Measurements from ENCODE around the gene SEPTIN6. TPM values are rescaled to one million over a fixed set of nuclear protein-coding genes. Genes with fewer than 3 reads are reported as not detected.

Gene SEPTIN6
- total and polyA plus RNA-seq, 7 experiments from 2014 or later, result 151 to 315 (median 221) TPM

DNA sequence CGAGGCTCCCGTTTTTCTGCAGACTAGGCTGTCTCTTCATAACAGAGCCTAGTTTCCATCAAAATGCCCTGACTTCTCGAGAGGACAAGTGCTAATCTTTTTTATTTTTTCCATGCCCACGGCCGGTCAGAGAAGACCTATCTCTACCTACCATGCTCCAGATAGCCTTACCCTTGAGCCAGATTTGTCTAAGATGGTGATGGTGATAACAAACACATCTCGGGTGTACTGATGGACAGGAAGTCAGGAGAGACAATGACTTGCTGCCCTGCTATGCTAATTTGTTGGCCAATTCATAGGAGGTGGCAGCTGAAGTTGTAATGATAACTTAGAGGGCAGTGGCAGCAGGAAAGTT lies 44.6 kb downstream of the SEPTIN6 start:
- ATAC-seq (no peak), DNase-seq (no peak)
- Histone ChIP-seq H3K27ac (ENCODE audit: low read depth, low read length) (no peak overlapping the region), H3K27me3 (ENCODE audit: control insufficient read depth in 2 of 2, insufficient read depth in 2 of 2, low read length in 2 of 2) (no peaks in the 10 kb centered on the region), H3K36me3 (ENCODE audit: control insufficient read depth in 2 of 3, insufficient read depth in 3 of 3, low read length in 3 of 3) (peaks cover 0 to 76% (median 6%) of the 10 kb centered on the region in 3 experiments), H3K4me1 (ENCODE audit: control insufficient read depth in 2 of 2, insufficient read depth in 2 of 2, low read length in 2 of 2) (peaks cover 0 to 24% of the 10 kb centered on the region in 2 donors), H3K4me3 (ENCODE audit: low read length) (no peak overlapping the region), H3K9me3 (ENCODE audit: control insufficient read depth in 2 of 3, low read length in 3 of 3) (no peaks in the 10 kb centered on the region)
- Mint-ChIP-seq H3K36me3 (peaks cover 0 to 50% (median 18%) of the 10 kb centered on the region in 5 donors), H3K4me1 (peaks cover 0 to 32% (median 22%) of the 10 kb centered on the region in 7 donors), H3K27me3 (no peaks in the 10 kb centered on the region), H3K27ac (peak overlapping the region in 8 of 9 donors; percentile 31 to 82 (median 70)), H3K4me3 (peak overlapping the region in 1 of 10 donors; percentile 58), H3K9me3 (no peaks in the 10 kb centered on the region)
- intact Hi-C loops (cut with micrococcal nuclease), result loop anchor here in 1 of 2 donors (2.0 kb wide), 1 partner anchor 34 kb away; no protein-coding TSS in a partner anchor
- ChIA-PET POLR2A (interaction anchor here (0.7 to 1.6 kb wide), 2 partner anchors 45 to 124 kb away, joined by 3 to 5 read pairs; partner anchors contain the start of gene SEPTIN6), CTCF (interaction anchor here (1.3 kb wide), 1 partner anchor 80 kb away, joined by 8 read pairs; no protein-coding TSS in a partner anchor)

DNA sequence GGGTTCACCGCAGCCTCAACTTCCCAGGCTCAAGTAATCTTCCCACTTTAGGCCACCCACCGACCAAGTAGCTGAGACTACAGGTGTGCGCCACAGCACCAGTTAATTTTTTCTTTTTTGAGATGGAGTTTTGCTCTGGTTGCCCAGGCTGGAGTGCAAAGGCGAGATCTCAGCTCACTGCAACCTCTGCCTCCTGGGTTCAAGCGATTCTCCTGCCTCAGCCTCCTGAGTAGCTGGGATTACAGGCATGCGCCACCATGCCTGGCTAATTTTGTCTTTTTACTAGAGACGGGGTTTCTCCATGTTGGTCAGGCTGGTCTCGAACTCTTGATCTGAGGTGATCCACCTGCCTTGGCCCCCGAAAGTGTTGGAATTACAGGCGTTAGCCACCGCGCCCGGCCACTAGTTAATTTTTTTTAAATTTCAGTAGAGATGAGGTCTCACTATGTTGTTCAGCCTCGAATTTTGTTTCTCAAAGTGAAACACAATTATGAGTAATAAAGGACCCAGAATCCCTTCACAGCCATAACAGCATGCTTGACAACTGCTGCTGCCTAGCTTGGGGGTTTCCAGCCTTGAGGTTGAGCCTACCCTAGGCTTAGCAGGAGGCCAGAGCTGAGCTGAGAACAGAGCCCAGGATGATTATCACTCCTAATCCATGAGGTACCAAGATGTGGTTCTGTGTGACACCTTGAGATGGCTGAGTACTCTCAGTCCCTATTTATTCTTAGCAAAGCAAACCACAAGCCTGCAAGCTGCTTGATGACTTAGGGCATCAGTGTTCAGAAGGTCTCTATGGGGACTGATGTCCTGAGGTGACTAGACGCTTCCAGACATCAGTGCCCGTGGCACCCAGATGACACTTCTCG lies 45.2 kb downstream of the SEPTIN6 start:
- ATAC-seq, result peak; percentile 92
- H3K27ac Mint-ChIP-seq, result peak overlapping the region in 7 of 9 donors; percentile 38 to 82 (median 65)
- H3K36me3 Mint-ChIP-seq, result peaks cover 0 to 44% (median 14%) of the 10 kb centered on the region in 5 donors
- DNase-seq, result peak in 2 of 9 donors; percentile 39 to 57
- peak overlapping the region in 2 of 10 donors; percentile 6 to 58 for H3K4me3 Mint-ChIP-seq
- CTCF ChIA-PET, result interaction anchor here (1.3 kb wide), 1 partner anchor 81 kb away, joined by 8 read pairs; no protein-coding TSS in a partner anchor
- Histone ChIP-seq H3K36me3 (ENCODE audit: control insufficient read depth in 2 of 3, insufficient read depth in 3 of 3, low read length in 3 of 3) (peaks cover 0 to 76% (median 6%) of the 10 kb centered on the region in 3 experiments), H3K4me3 (ENCODE audit: low read length) (no peak overlapping the region), H3K27ac (ENCODE audit: low read depth, low read length) (peak overlapping the region; percentile 7), H3K9me3 (ENCODE audit: control insufficient read depth in 2 of 3, low read length in 3 of 3) (no peaks in the 10 kb centered on the region), H3K4me1 (ENCODE audit: control insufficient read depth in 2 of 2, insufficient read depth in 2 of 2, low read length in 2 of 2) (peaks cover 0 to 24% of the 10 kb centered on the region in 2 donors), H3K27me3 (ENCODE audit: control insufficient read depth in 2 of 2, insufficient read depth in 2 of 2, low read length in 2 of 2) (no peaks in the 10 kb centered on the region)
- H3K27me3 Mint-ChIP-seq, result no peaks in the 10 kb centered on the region
- H3K9me3 Mint-ChIP-seq, result no peaks in the 10 kb centered on the region
- POLR2A ChIA-PET, result interaction anchor here (0.6 to 1.6 kb wide), 4 partner anchors 31 to 125 kb away, joined by 3 to 5 read pairs (median 3); partner anchors contain the start of gene SEPTIN6
- intact Hi-C loops (cut with micrococcal nuclease), result loop anchor here in 1 of 2 donors (2.0 kb wide), 1 partner anchor 35 kb away; no protein-coding TSS in a partner anchor
- H3K4me1 Mint-ChIP-seq, result peaks cover 0 to 28% (median 22%) of the 10 kb centered on the region in 7 donors

DNA sequence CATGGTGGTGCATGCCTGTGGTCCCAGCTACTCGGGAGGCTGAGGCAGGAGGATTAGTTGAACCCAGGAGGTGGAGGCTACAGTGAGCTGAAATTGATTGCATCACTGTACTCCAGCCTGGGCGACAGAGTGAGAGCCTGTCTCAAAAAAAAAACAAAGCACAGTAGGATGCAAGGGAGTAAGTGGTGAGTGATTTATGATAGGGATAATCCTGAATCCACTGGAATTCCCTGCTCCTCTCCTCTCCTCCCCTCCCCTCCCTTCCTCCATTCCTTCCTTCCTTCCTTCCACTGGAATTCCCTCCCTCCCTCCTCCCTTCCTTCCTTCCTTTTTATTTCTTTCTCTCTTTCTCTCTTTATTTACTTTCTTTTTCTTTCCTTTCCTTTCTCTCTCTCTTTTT lies 45.9 kb downstream of the SEPTIN6 start:
- no peaks in the 10 kb centered on the region for H3K9me3 Mint-ChIP-seq
- ChIA-PET CTCF (no interaction called here), POLR2A (interaction anchor here (0.6 to 1.3 kb wide), 2 partner anchors 32 to 44 kb away, joined by 3 read pairs; no protein-coding TSS in a partner anchor)
- no peak overlapping the region for H3K4me3 Mint-ChIP-seq
- DNase-seq, result no peak
- Histone ChIP-seq H3K27ac (ENCODE audit: low read depth, low read length) (peak overlapping the region; percentile 35), H3K9me3 (ENCODE audit: control insufficient read depth in 2 of 3, low read length in 3 of 3) (no peaks in the 10 kb centered on the region), H3K4me1 (ENCODE audit: control insufficient read depth in 2 of 2, insufficient read depth in 2 of 2, low read length in 2 of 2) (peaks cover 0 to 24% of the 10 kb centered on the region in 2 donors), H3K4me3 (ENCODE audit: low read length) (no peak overlapping the region), H3K27me3 (ENCODE audit: control insufficient read depth in 2 of 2, insufficient read depth in 2 of 2, low read length in 2 of 2) (no peaks in the 10 kb centered on the region), H3K36me3 (ENCODE audit: control insufficient read depth in 2 of 3, insufficient read depth in 3 of 3, low read length in 3 of 3) (peaks cover 0 to 75% (median 6%) of the 10 kb centered on the region in 3 experiments)
- H3K36me3 Mint-ChIP-seq, result peaks cover 0 to 44% (median 14%) of the 10 kb centered on the region in 5 donors
- peaks cover 0 to 28% (median 22%) of the 10 kb centered on the region in 7 donors for H3K4me1 Mint-ChIP-seq
- H3K27me3 Mint-ChIP-seq, result no peaks in the 10 kb centered on the region
- no peak for ATAC-seq
- peak overlapping the region in 7 of 9 donors; percentile 16 to 83 (median 40) for H3K27ac Mint-ChIP-seq
- intact Hi-C loops (cut with micrococcal nuclease), result no loop called here

GRCh38 chrX:119646515-119646914 lies 46.5 kb downstream of the SEPTIN6 start:
- H3K36me3 ChIP-seq (ENCODE audit: control insufficient read depth in 2 of 3, insufficient read depth in 3 of 3, low read length in 3 of 3), result peaks cover 0 to 77% (median 8%) of the 10 kb centered on the region in 3 experiments
- H3K27me3 ChIP-seq (ENCODE audit: control insufficient read depth in 2 of 2, insufficient read depth in 2 of 2, low read length in 2 of 2), result no peaks in the 10 kb centered on the region
- Mint-ChIP-seq H3K27ac (peak overlapping the region in 8 of 9 donors; percentile 16 to 83 (median 65)), H3K36me3 (peaks cover 0 to 43% (median 14%) of the 10 kb centered on the region in 5 donors), H3K4me1 (peaks cover 0 to 28% (median 23%) of the 10 kb centered on the region in 7 donors), H3K4me3 (peak overlapping the region in 1 of 10 donors; percentile 4), H3K9me3 (no peaks in the 10 kb centered on the region), H3K27me3 (no peaks in the 10 kb centered on the region)
- intact Hi-C loops (cut with micrococcal nuclease), result no loop called here
- peaks cover 0 to 24% of the 10 kb centered on the region in 2 donors for H3K4me1 ChIP-seq (ENCODE audit: control insufficient read depth in 2 of 2, insufficient read depth in 2 of 2, low read length in 2 of 2)
- ChIA-PET CTCF (no interaction called here), POLR2A (interaction anchor here (1.3 kb wide), 1 partner anchor 44 kb away, joined by 3 read pairs; no protein-coding TSS in a partner anchor)
- DNase-seq, result no peak
- H3K4me3 ChIP-seq (ENCODE audit: low read length), result no peak overlapping the region
- peak; percentile 20 for ATAC-seq
- no peak overlapping the region for H3K27ac ChIP-seq (ENCODE audit: low read depth, low read length)
- H3K9me3 ChIP-seq (ENCODE audit: control insufficient read depth in 2 of 3, low read length in 3 of 3), result no peaks in the 10 kb centered on the region

DNA sequence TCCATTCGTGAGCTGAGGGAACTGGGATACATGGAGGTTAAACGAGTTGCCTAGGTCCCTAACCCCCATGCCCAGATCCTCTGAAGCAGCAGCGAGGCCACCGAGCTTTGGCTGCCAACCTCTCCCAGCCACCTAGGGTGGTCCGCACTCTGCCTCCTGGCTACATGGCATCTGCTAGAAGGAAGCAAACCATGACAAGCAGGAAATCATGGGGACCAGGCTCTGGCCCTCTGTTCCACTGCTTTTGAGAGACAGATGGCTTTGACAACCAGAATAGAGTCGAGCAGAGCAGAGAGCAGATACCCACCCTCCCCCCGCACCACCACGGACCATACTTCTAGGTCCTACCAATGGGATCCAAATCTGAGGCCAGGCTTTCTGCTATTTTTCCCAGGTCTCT lies 49.3 kb downstream of the SEPTIN6 start:
- CTCF ChIA-PET, result interaction anchor here (0.6 kb wide), 1 partner anchor 34 kb away, joined by 3 read pairs; no protein-coding TSS in a partner anchor
- Histone ChIP-seq H3K9me3 (ENCODE audit: control insufficient read depth in 2 of 3, low read length in 3 of 3) (no peaks in the 10 kb centered on the region), H3K27me3 (ENCODE audit: control insufficient read depth in 2 of 2, insufficient read depth in 2 of 2, low read length in 2 of 2) (no peaks in the 10 kb centered on the region), H3K36me3 (ENCODE audit: control insufficient read depth in 2 of 3, insufficient read depth in 3 of 3, low read length in 3 of 3) (peaks cover 5 to 73% (median 17%) of the 10 kb centered on the region in 3 experiments), H3K4me3 (ENCODE audit: low read length) (no peak overlapping the region), H3K4me1 (ENCODE audit: control insufficient read depth in 2 of 2, insufficient read depth in 2 of 2, low read length in 2 of 2) (peaks cover 0 to 20% of the 10 kb centered on the region in 2 donors), H3K27ac (ENCODE audit: low read depth, low read length) (no peak overlapping the region)
- ATAC-seq (no peak), DNase-seq (no peak)
- POLR2A ChIA-PET, result interaction anchor here (0.6 to 1.2 kb wide), 2 partner anchors 10 to 38 kb away, joined by 3 to 4 read pairs; no protein-coding TSS in a partner anchor
- Mint-ChIP-seq H3K9me3 (peaks cover 0 to 1% (median 0%) of the 10 kb centered on the region in 11 donors), H3K36me3 (peaks cover 0 to 50% (median 13%) of the 10 kb centered on the region in 5 donors), H3K4me1 (peaks cover 0 to 33% (median 21%) of the 10 kb centered on the region in 7 donors), H3K27me3 (no peaks in the 10 kb centered on the region), H3K27ac (peak overlapping the region in 5 of 9 donors; percentile 18 to 76 (median 62)), H3K4me3 (no peak overlapping the region)
- intact Hi-C loops (cut with micrococcal nuclease), result no loop called here
